Mesendoderm (in vitro differentiated cells): ENCODE data around the gene DEUP1.

Experiments used
- DNase-seq: peaks from one replicate; pipeline ENCODE4 v3.0.0; 2013
- H2AK5ac ChIP-seq: 2 replicates; pipeline ENCODE4 v1.6.1; 2013; ENCODE audit warnings: low read length, inconsistent platforms
- H2BK120ac ChIP-seq: 2 replicates; pipeline ENCODE4 v1.6.1; 2013; ENCODE audit warnings: low read depth, mild to moderate bottlenecking, low read length, moderate library complexity, mixed read lengths
- H2BK15ac ChIP-seq: replicated peaks from 2 replicates; pipeline ENCODE4 v1.6.1; 2013; ENCODE audit warnings: low read depth, mild to moderate bottlenecking, moderate library complexity
- H2BK5ac ChIP-seq: 2 replicates; pipeline ENCODE4 v1.6.1; 2013; ENCODE audit warnings: low read length, inconsistent platforms
- H3K18ac ChIP-seq: 2 replicates; pipeline ENCODE4 v1.6.1; 2013; ENCODE audit warnings: mild to moderate bottlenecking, low read length, mixed read lengths
- H3K23ac ChIP-seq: one replicate; pipeline ENCODE4 v1.6.1; 2013; ENCODE audit warnings: low read length
- H3K27ac ChIP-seq: 2 replicates; pipeline ENCODE4 v1.5.1; 2013; ENCODE audit warnings: low read depth, mild to moderate bottlenecking, inconsistent platforms, low read length, moderate library complexity
- H3K27me3 ChIP-seq: 2 replicates; pipeline ENCODE4 v1.6.1; 2013; ENCODE audit warnings: low read length, control low read depth, mild to moderate bottlenecking, inconsistent platforms; ENCODE audit not compliant: insufficient read depth, poor library complexity
- H3K36me3 ChIP-seq: 2 replicates; pipeline ENCODE4 v1.6.1; 2013; ENCODE audit warnings: low read length, inconsistent platforms; ENCODE audit not compliant: control insufficient read depth, insufficient read depth
- H3K4ac ChIP-seq: one replicate; pipeline ENCODE4 v1.6.1; 2013; ENCODE audit warnings: low read depth, mild to moderate bottlenecking, low read length, moderate library complexity
- H3K4me1 ChIP-seq: 2 replicates; pipeline ENCODE4 v1.6.1; 2013; ENCODE audit warnings: low read depth, low read length, inconsistent platforms; ENCODE audit not compliant: control insufficient read depth
- H3K4me2 ChIP-seq: 2 replicates; pipeline ENCODE4 v1.6.1; 2013; ENCODE audit warnings: low read length
- H3K4me3 ChIP-seq: 2 replicates; pipeline ENCODE4 v1.5.1; 2013; ENCODE audit warnings: mild to moderate bottlenecking, low read length
- H3K56ac ChIP-seq: one replicate; pipeline ENCODE4 v1.6.1; 2013; ENCODE audit warnings: low read length
- H3K79me1 ChIP-seq: 2 replicates; pipeline ENCODE4 v1.6.1; 2013; ENCODE audit warnings: low read length, inconsistent platforms
- H3K79me2 ChIP-seq: 2 replicates; pipeline ENCODE4 v1.6.1; 2013; ENCODE audit warnings: mild to moderate bottlenecking, low read length; ENCODE audit not compliant: control insufficient read depth, insufficient read depth
- H3K9ac ChIP-seq: 2 replicates; pipeline ENCODE4 v1.6.1; 2013; ENCODE audit warnings: low read length, inconsistent platforms
- H4K5ac ChIP-seq: one replicate; pipeline ENCODE4 v1.6.1; 2013; ENCODE audit warnings: low read length
- H4K8ac ChIP-seq: one replicate; pipeline ENCODE4 v1.6.1; 2013; ENCODE audit warnings: low read depth, mild to moderate bottlenecking, control low read depth, low read length, moderate library complexity
- WGBS: extraction: QIAGEN DNeasy Blood & Tissue Kit; methylation state at CpG from one replicate; pipeline ENCODE4 v1.1.7; 2013; ENCODE audit warnings: low lambda C conversion rate, missing lambda C conversion rate; ENCODE audit not compliant: insufficient coverage; ENCODE audit errors: extremely low coverage; 5-methylcytosine and 5-hydroxymethylcytosine counted together

DEUP1 gene

GRCh38 chr11:93484716-93485115 lies 154.2 kb downstream of the DEUP1 start:
- H2BK120ac ChIP-seq = no peak overlapping the region
- no peak overlapping the region for H3K18ac ChIP-seq
- H3K4me3 ChIP-seq = no peak overlapping the region
- peaks cover 3% of the 10 kb centered on the region for H3K79me2 ChIP-seq
- no peak overlapping the region for H3K9ac ChIP-seq
- H4K8ac ChIP-seq = no peak overlapping the region
- H3K4ac ChIP-seq = no peak overlapping the region
- WGBS = no CpG with 5 or more reads among the region's 3 CpGs
- no peak overlapping the region for H2BK5ac ChIP-seq
- H3K36me3 ChIP-seq = no peaks in the 10 kb centered on the region
- H3K4me2 ChIP-seq = no peak overlapping the region
- H3K27ac ChIP-seq = no peak overlapping the region
- H3K56ac ChIP-seq = no peak overlapping the region
- no peak overlapping the region for H2AK5ac ChIP-seq
- no peak overlapping the region for H4K5ac ChIP-seq
- H3K4me1 ChIP-seq = peaks cover 5% of the 10 kb centered on the region
- no peak overlapping the region for H2BK15ac ChIP-seq
- no peak for DNase-seq
- H3K23ac ChIP-seq = no peak overlapping the region
- H3K27me3 ChIP-seq = no peaks in the 10 kb centered on the region
- H3K79me1 ChIP-seq = peaks cover 14% of the 10 kb centered on the region

GRCh38 chr11:93485983-93486382 lies 155.4 kb downstream of the DEUP1 start:
- Histone ChIP-seq H4K5ac (no peak overlapping the region), H3K79me2 (peaks cover 3% of the 10 kb centered on the region), H3K18ac (no peak overlapping the region), H2BK120ac (no peak overlapping the region), H3K4ac (no peak overlapping the region), H2AK5ac (no peak overlapping the region), H3K4me2 (no peak overlapping the region), H3K27ac (no peak overlapping the region), H3K27me3 (no peaks in the 10 kb centered on the region), H3K4me3 (no peak overlapping the region), H3K79me1 (peaks cover 14% of the 10 kb centered on the region), H3K23ac (no peak overlapping the region), H2BK5ac (no peak overlapping the region), H3K36me3 (no peaks in the 10 kb centered on the region), H3K9ac (no peak overlapping the region), H4K8ac (no peak overlapping the region), H3K4me1 (peaks cover 9% of the 10 kb centered on the region), H3K56ac (no peak overlapping the region), H2BK15ac (no peak overlapping the region)
- no peak for DNase-seq
- no CpG with 5 or more reads among the region's 2 CpGs for whole genome bisulfite sequencing

- Histone ChIP-seq H3K36me3 (no peaks in the 10 kb centered on the region), H3K4me2 (no peak overlapping the region), H2AK5ac (no peak overlapping the region), H2BK15ac (no peak overlapping the region), H2BK120ac (no peak overlapping the region), H3K4me3 (no peak overlapping the region), H3K27ac (no peak overlapping the region), H3K79me1 (peaks cover 14% of the 10 kb centered on the region), H3K4ac (no peak overlapping the region), H2BK5ac (no peak overlapping the region), H3K4me1 (peaks cover 13% of the 10 kb centered on the region), H4K8ac (no peak overlapping the region), H3K18ac (no peak overlapping the region), H3K27me3 (no peaks in the 10 kb centered on the region), H3K9ac (no peak overlapping the region), H3K79me2 (peaks cover 3% of the 10 kb centered on the region), H3K56ac (no peak overlapping the region), H4K5ac (no peak overlapping the region), H3K23ac (no peak overlapping the region)
- WGBS = no CpG with 5 or more reads among the region's 7 CpGs
- DNase-seq = no peak
Measured at GRCh38 chr11:93487032-93487483, 156.5 kb downstream of the DEUP1 start.
